C4-2B (cell line): ENCODE results near the gene KLHL13.

ENCODE experiments used
- ZFX ChIP-seq: fragments of 450-650 bp; IDR thresholded peaks from 2 replicates; pipeline ENCODE4 v1.6.1; 2017
- TF ChIP-seq, protein P1 (sequence below): fragments of 450-650 bp; conservative IDR thresholded peaks from 2 replicates; pipeline ENCODE4 v1.5.1; 2017; ENCODE audit warnings: mild to moderate bottlenecking

- TF ChIP-seq, protein P1, sequence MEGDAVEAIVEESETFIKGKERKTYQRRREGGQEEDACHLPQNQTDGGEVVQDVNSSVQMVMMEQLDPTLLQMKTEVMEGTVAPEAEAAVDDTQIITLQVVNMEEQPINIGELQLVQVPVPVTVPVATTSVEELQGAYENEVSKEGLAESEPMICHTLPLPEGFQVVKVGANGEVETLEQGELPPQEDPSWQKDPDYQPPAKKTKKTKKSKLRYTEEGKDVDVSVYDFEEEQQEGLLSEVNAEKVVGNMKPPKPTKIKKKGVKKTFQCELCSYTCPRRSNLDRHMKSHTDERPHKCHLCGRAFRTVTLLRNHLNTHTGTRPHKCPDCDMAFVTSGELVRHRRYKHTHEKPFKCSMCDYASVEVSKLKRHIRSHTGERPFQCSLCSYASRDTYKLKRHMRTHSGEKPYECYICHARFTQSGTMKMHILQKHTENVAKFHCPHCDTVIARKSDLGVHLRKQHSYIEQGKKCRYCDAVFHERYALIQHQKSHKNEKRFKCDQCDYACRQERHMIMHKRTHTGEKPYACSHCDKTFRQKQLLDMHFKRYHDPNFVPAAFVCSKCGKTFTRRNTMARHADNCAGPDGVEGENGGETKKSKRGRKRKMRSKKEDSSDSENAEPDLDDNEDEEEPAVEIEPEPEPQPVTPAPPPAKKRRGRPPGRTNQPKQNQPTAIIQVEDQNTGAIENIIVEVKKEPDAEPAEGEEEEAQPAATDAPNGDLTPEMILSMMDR: no peak
- TF ChIP-seq ZFX: no peak
Measured at GRCh38 chrX:117992192-117992723, 124.4 kb downstream of the KLHL13 start.
